Mesendoderm (in vitro differentiated cells): Measurements from ENCODE around the gene CCL24.
"Not testable (repeated sequence)": the region's sequence is repeated elsewhere in the genome, so short reads cannot be mapped to it uniquely, and the experiment has no call there.

Experiments
- DNase-seq: peaks from one replicate; pipeline ENCODE4 v3.0.0; 2013
- H2AK5ac ChIP-seq: 2 replicates; pipeline ENCODE4 v1.6.1; 2013; ENCODE audit warnings: low read length, inconsistent platforms
- H2BK120ac ChIP-seq: 2 replicates; pipeline ENCODE4 v1.6.1; 2013; ENCODE audit warnings: low read depth, mild to moderate bottlenecking, low read length, moderate library complexity, mixed read lengths
- H2BK15ac ChIP-seq: replicated peaks from 2 replicates; pipeline ENCODE4 v1.6.1; 2013; ENCODE audit warnings: low read depth, mild to moderate bottlenecking, moderate library complexity
- H2BK5ac ChIP-seq: 2 replicates; pipeline ENCODE4 v1.6.1; 2013; ENCODE audit warnings: low read length, inconsistent platforms
- H3K18ac ChIP-seq: 2 replicates; pipeline ENCODE4 v1.6.1; 2013; ENCODE audit warnings: mild to moderate bottlenecking, low read length, mixed read lengths
- H3K23ac ChIP-seq: one replicate; pipeline ENCODE4 v1.6.1; 2013; ENCODE audit warnings: low read length
- H3K27ac ChIP-seq: 2 replicates; pipeline ENCODE4 v1.5.1; 2013; ENCODE audit warnings: low read depth, mild to moderate bottlenecking, inconsistent platforms, low read length, moderate library complexity
- H3K27me3 ChIP-seq: 2 replicates; pipeline ENCODE4 v1.6.1; 2013; ENCODE audit warnings: low read length, control low read depth, mild to moderate bottlenecking, inconsistent platforms; ENCODE audit not compliant: insufficient read depth, poor library complexity
- H3K36me3 ChIP-seq: 2 replicates; pipeline ENCODE4 v1.6.1; 2013; ENCODE audit warnings: low read length, inconsistent platforms; ENCODE audit not compliant: control insufficient read depth, insufficient read depth
- H3K4ac ChIP-seq: one replicate; pipeline ENCODE4 v1.6.1; 2013; ENCODE audit warnings: low read depth, mild to moderate bottlenecking, low read length, moderate library complexity
- H3K4me1 ChIP-seq: 2 replicates; pipeline ENCODE4 v1.6.1; 2013; ENCODE audit warnings: low read depth, low read length, inconsistent platforms; ENCODE audit not compliant: control insufficient read depth
- H3K4me2 ChIP-seq: 2 replicates; pipeline ENCODE4 v1.6.1; 2013; ENCODE audit warnings: low read length
- H3K4me3 ChIP-seq: 2 replicates; pipeline ENCODE4 v1.5.1; 2013; ENCODE audit warnings: mild to moderate bottlenecking, low read length
- H3K56ac ChIP-seq: one replicate; pipeline ENCODE4 v1.6.1; 2013; ENCODE audit warnings: low read length
- H3K79me1 ChIP-seq: 2 replicates; pipeline ENCODE4 v1.6.1; 2013; ENCODE audit warnings: low read length, inconsistent platforms
- H3K79me2 ChIP-seq: 2 replicates; pipeline ENCODE4 v1.6.1; 2013; ENCODE audit warnings: mild to moderate bottlenecking, low read length; ENCODE audit not compliant: control insufficient read depth, insufficient read depth
- H3K9ac ChIP-seq: 2 replicates; pipeline ENCODE4 v1.6.1; 2013; ENCODE audit warnings: low read length, inconsistent platforms
- H4K5ac ChIP-seq: one replicate; pipeline ENCODE4 v1.6.1; 2013; ENCODE audit warnings: low read length
- H4K8ac ChIP-seq: one replicate; pipeline ENCODE4 v1.6.1; 2013; ENCODE audit warnings: low read depth, mild to moderate bottlenecking, control low read depth, low read length, moderate library complexity
- WGBS: extraction: QIAGEN DNeasy Blood & Tissue Kit; methylation state at CpG from one replicate; pipeline ENCODE4 v1.1.7; 2013; ENCODE audit warnings: low lambda C conversion rate, missing lambda C conversion rate; ENCODE audit not compliant: insufficient coverage; ENCODE audit errors: extremely low coverage; 5-methylcytosine and 5-hydroxymethylcytosine counted together

CCL24 gene

DNA sequence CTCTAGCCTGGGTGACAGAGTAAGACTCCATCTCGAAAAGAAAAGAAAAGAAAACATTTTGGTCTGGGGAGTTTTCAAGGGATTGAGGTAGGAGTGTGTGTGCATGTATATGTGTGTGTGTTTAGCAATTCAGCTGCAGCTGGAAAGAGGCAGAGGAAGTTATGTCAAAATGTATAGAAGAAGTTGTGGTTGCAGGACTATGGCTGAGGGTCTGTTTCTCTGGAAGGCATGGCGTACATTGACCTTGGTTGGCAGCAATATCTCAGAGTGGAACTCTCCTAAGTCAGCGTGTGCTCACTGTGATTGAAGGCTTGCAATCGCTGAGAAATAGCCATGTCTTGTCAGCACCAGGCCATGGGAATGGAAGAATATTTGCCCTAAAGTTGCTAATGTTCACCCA is 36.6 kb upstream of the CCL24 start:
- Histone ChIP-seq H3K18ac (no peak overlapping the region), H2BK5ac (no peak overlapping the region), H3K56ac (no peak overlapping the region), H2AK5ac (no peak overlapping the region), H3K9ac (no peak overlapping the region), H3K36me3 (no peaks in the 10 kb centered on the region), H3K27ac (no peak overlapping the region), H3K4ac (no peak overlapping the region), H3K4me3 (no peak overlapping the region), H3K4me1 (no peaks in the 10 kb centered on the region), H3K23ac (no peak overlapping the region), H3K27me3 (no peaks in the 10 kb centered on the region), H2BK120ac (no peak overlapping the region), H2BK15ac (no peak overlapping the region), H4K8ac (no peak overlapping the region), H3K79me1 (no peaks in the 10 kb centered on the region), H4K5ac (no peak overlapping the region), H3K79me2 (no peaks in the 10 kb centered on the region), H3K4me2 (no peak overlapping the region)
- DNase-seq = no peak
- WGBS = no CpG with 5 or more reads among the region's 4 CpGs

DNA sequence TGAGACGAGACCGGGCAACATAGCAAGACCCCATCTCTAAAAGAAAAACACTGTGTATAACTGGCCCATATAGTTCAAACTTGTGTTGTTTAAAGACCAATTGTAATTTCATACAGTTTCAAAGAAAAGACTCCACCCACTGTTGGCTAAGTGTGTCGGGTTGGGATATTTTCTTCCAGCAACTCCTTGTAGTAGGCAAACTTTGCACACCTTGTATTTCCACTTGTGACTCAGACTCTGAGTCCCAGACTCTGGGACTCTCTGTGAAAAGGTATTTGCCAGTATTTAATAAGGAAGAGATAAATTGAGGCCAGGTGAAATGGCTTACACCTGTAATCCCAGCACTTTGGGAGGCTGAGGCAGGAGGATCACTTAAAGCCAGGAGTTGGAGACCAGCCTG is 36.0 kb upstream of the CCL24 start:
- Histone ChIP-seq H3K27me3 (no peaks in the 10 kb centered on the region), H3K79me2 (no peaks in the 10 kb centered on the region), H3K9ac (no peak overlapping the region), H2AK5ac (no peak overlapping the region), H3K23ac (no peak overlapping the region), H3K4me1 (no peaks in the 10 kb centered on the region), H4K5ac (no peak overlapping the region), H3K4me3 (no peak overlapping the region), H2BK5ac (no peak overlapping the region), H3K27ac (no peak overlapping the region), H3K4me2 (no peak overlapping the region), H3K56ac (no peak overlapping the region), H2BK15ac (no peak overlapping the region), H4K8ac (no peak overlapping the region), H3K36me3 (no peaks in the 10 kb centered on the region), H2BK120ac (no peak overlapping the region), H3K79me1 (no peaks in the 10 kb centered on the region), H3K18ac (no peak overlapping the region), H3K4ac (no peak overlapping the region)
- DNase-seq = no peak
- no CpG with 5 or more reads among the region's 3 CpGs for WGBS

DNA sequence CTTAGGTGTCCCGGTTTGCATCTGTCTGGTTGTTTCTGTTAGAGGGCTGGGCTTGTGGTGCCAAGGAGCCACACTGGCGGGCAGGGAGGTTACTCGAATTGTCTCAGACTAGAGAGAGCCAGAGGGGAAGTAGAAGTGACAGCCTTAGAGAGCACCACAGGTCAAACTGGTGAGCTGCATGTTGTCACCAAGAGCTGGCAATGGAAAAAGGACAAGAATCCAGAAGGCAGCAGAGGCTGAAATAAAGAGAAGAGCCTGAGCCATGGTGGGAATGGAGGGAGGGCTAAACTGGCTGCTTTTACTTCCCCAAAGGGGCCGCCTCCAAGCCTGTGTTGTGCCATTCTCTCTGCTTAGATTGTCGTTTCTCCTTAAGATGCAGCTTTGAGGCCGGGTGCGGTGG is 34.1 kb upstream of the CCL24 start:
- Histone ChIP-seq H3K4me1 (no peaks in the 10 kb centered on the region), H3K27ac (no peak overlapping the region), H4K8ac (no peak overlapping the region), H3K9ac (no peak overlapping the region), H2BK120ac (no peak overlapping the region), H3K79me2 (no peaks in the 10 kb centered on the region), H3K36me3 (no peaks in the 10 kb centered on the region), H3K23ac (no peak overlapping the region), H2BK5ac (no peak overlapping the region), H3K79me1 (no peaks in the 10 kb centered on the region), H4K5ac (no peak overlapping the region), H2BK15ac (no peak overlapping the region), H2AK5ac (no peak overlapping the region), H3K56ac (no peak overlapping the region), H3K4me3 (no peak overlapping the region), H3K4ac (no peak overlapping the region), H3K18ac (no peak overlapping the region), H3K4me2 (no peak overlapping the region), H3K27me3 (no peaks in the 10 kb centered on the region)
- WGBS = no CpG with 5 or more reads among the region's 7 CpGs
- no peak for DNase-seq

DNA sequence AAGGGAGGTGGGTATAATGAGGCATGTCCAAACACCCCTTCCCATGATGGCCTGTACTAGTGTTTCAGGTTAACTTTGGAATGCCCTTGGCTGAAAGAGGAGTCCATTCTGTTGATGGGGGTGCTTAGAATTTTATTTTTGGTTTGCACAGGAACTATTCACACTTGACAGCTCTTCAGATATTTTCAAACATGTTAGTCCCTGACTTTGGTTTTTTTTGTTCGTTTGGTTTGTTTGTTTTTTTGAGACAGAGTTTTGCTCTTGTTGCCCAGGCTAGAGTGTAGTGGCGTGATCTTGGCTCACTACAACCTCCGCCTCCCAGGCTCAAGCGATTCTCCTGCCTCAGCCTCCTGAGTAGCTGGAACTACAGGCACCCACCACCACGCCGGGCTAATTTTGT is 31.5 kb upstream of the CCL24 start:
- H3K27ac ChIP-seq, H3K56ac ChIP-seq, H3K4me3 ChIP-seq, H3K23ac ChIP-seq, H4K5ac ChIP-seq, H4K8ac ChIP-seq, DNase-seq, H2BK120ac ChIP-seq, H3K79me2 ChIP-seq, H3K9ac ChIP-seq, H3K4me2 ChIP-seq, H3K18ac ChIP-seq, H3K4ac ChIP-seq, H3K27me3 ChIP-seq, H3K36me3 ChIP-seq, H2BK15ac ChIP-seq, H3K79me1 ChIP-seq, H2AK5ac ChIP-seq, H3K4me1 ChIP-seq, H2BK5ac ChIP-seq: not testable (repeated sequence)
- no CpG with 5 or more reads among the region's 6 CpGs for WGBS

DNA sequence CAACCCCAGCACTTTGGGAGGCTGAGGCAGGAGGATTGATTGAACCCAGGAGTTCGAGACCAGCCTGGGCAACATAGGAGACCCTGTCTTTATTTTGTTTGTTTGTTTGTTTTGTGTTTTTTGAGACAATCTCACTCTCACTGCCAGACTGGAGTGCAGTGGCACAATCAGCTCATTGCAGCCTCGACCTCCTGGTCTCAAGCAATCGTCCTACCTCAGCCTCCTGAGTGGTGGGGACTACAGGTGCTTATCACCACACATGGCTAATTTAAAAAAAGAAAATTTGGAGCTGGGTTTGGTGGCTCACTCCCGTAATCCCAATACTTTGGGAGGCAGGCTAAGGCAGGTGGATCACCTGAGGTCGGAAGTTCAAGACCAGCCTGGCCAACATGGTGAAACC is 30.6 kb upstream of the CCL24 start:
- no peak for DNase-seq
- no peak overlapping the region for H3K18ac ChIP-seq
- H2BK5ac ChIP-seq = no peak overlapping the region
- H3K9ac ChIP-seq = no peak overlapping the region
- no peak overlapping the region for H3K4me3 ChIP-seq
- no peak overlapping the region for H3K23ac ChIP-seq
- WGBS = no CpG with 5 or more reads among the region's 5 CpGs
- H3K79me2 ChIP-seq = no peaks in the 10 kb centered on the region
- no peaks in the 10 kb centered on the region for H3K36me3 ChIP-seq
- H2AK5ac ChIP-seq = no peak overlapping the region
- no peaks in the 10 kb centered on the region for H3K4me1 ChIP-seq
- H2BK15ac ChIP-seq = no peak overlapping the region
- H2BK120ac ChIP-seq = no peak overlapping the region
- no peak overlapping the region for H4K5ac ChIP-seq
- no peaks in the 10 kb centered on the region for H3K79me1 ChIP-seq
- H3K27ac ChIP-seq = no peak overlapping the region
- H3K4ac ChIP-seq = no peak overlapping the region
- H3K56ac ChIP-seq = no peak overlapping the region
- H4K8ac ChIP-seq = no peak overlapping the region
- H3K27me3 ChIP-seq = no peaks in the 10 kb centered on the region
- no peak overlapping the region for H3K4me2 ChIP-seq

DNA sequence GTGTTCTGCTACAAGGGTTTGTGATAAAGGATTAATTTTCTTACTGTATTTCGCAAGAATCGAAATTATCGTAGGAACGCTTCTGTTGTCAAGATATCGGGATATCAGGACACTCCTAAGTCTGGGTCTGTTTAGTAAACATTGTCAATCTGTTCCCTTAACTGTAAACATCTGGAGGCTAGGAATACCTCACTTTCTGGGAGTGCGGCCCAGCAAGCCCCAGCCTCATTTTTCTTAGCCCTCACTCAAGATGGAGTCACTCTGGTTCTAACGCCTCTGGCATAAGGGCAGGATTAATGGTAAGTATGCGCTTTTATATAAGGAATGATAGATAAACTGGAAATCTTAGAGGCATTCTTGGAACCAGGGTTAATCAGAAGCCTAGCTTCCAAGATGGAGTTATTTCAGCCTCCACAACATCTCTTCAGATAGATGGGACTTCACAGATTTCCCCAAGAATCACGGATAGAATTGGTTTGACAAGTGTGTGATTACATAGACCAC is 30.1 kb upstream of the CCL24 start:
- no peak overlapping the region for H3K56ac ChIP-seq
- H2BK5ac ChIP-seq = no peak overlapping the region
- H2BK15ac ChIP-seq = no peak overlapping the region
- no peak overlapping the region for H4K8ac ChIP-seq
- H2BK120ac ChIP-seq = no peak overlapping the region
- H3K4me2 ChIP-seq = no peak overlapping the region
- no peak overlapping the region for H3K27ac ChIP-seq
- no peaks in the 10 kb centered on the region for H3K79me2 ChIP-seq
- H3K27me3 ChIP-seq = no peaks in the 10 kb centered on the region
- H2AK5ac ChIP-seq = no peak overlapping the region
- no peaks in the 10 kb centered on the region for H3K4me1 ChIP-seq
- H3K18ac ChIP-seq = no peak overlapping the region
- no peaks in the 10 kb centered on the region for H3K36me3 ChIP-seq
- H3K4ac ChIP-seq = no peak overlapping the region
- H3K9ac ChIP-seq = no peak overlapping the region
- no peaks in the 10 kb centered on the region for H3K79me1 ChIP-seq
- H3K4me3 ChIP-seq = no peak overlapping the region
- H3K23ac ChIP-seq = no peak overlapping the region
- DNase-seq = no peak
- H4K5ac ChIP-seq = no peak overlapping the region
- WGBS = no CpG with 5 or more reads among the region's 9 CpGs
